H9 (cell line): Measurements from ENCODE around the gene DAD1. TPM values are rescaled to one million over a fixed set of nuclear protein-coding genes. Genes with fewer than 3 reads are reported as not detected.
A peak's percentile ranks its signal among the peaks of the same experiment; 100 is the strongest.

Source experiments
- DNase-seq: peaks from one replicate; pipeline ENCODE4 v3.0.0-alpha.2; 2017
- H2AFZ ChIP-seq: one replicate; pipeline ENCODE4 v1.6.1; 2013; ENCODE audit warnings: mild to moderate bottlenecking, low read length, control low read depth, moderate library complexity
- H2AK5ac ChIP-seq: 2 replicates; pipeline ENCODE4 v1.6.1; 2013; ENCODE audit warnings: low read length, control low read depth, mixed read lengths; ENCODE audit not compliant: insufficient read length
- H2BK120ac ChIP-seq: one replicate; pipeline ENCODE4 v1.6.1; 2013; ENCODE audit warnings: low read depth, mild to moderate bottlenecking, low read length, control low read depth, inconsistent platforms; ENCODE audit not compliant: poor library complexity, severe bottlenecking
- H2BK12ac ChIP-seq: 2 replicates; pipeline ENCODE4 v1.6.1; 2013; ENCODE audit warnings: low read length, control low read depth, mixed read lengths, low read depth; ENCODE audit not compliant: insufficient read length
- H2BK15ac ChIP-seq: 2 replicates; pipeline ENCODE4 v1.6.1; 2013; ENCODE audit warnings: low read depth, low read length, control low read depth
- H2BK20ac ChIP-seq: one replicate; pipeline ENCODE4 v1.6.1; 2013; ENCODE audit warnings: low read depth, mild to moderate bottlenecking, low read length, control low read depth, inconsistent platforms; ENCODE audit not compliant: poor library complexity, severe bottlenecking
- H2BK5ac ChIP-seq: 2 replicates; pipeline ENCODE4 v1.6.1; 2013; ENCODE audit warnings: low read length, control low read depth, mixed read lengths; ENCODE audit not compliant: insufficient read length
- H3K14ac ChIP-seq: 2 replicates; pipeline ENCODE4 v1.6.1; 2013; ENCODE audit warnings: low read length, control low read depth; ENCODE audit not compliant: insufficient read depth
- H3K18ac ChIP-seq: 2 replicates; pipeline ENCODE4 v1.6.1; 2013; ENCODE audit warnings: low read depth, mild to moderate bottlenecking, mixed read lengths, low read length, control low read depth; ENCODE audit not compliant: insufficient read length
- H3K23ac ChIP-seq: 2 replicates; pipeline ENCODE4 v1.6.1; 2013; ENCODE audit warnings: low read length, control low read depth, mixed read lengths, low read depth; ENCODE audit not compliant: insufficient read length
- H3K23me2 ChIP-seq: 2 replicates; pipeline ENCODE4 v1.6.1; 2013; ENCODE audit warnings: low read depth, mild to moderate bottlenecking, mixed read lengths, low read length, control low read depth; ENCODE audit not compliant: insufficient read length, poor library complexity, severe bottlenecking
- H3K27ac ChIP-seq: 2 replicates; pipeline ENCODE4 v1.5.1; 2013; ENCODE audit warnings: low read length, control low read depth, mixed read lengths, low read depth; ENCODE audit not compliant: insufficient read length
- H3K27me3 ChIP-seq: 2 replicates; pipeline ENCODE4 v1.6.1; 2013; ENCODE audit warnings: low read length, control low read depth, inconsistent platforms; ENCODE audit not compliant: insufficient read depth
- H3K4ac ChIP-seq: 2 replicates; pipeline ENCODE4 v1.6.1; 2013; ENCODE audit warnings: low read depth, mild to moderate bottlenecking, control low read depth, inconsistent platforms, low read length, moderate library complexity
- H3K4me1 ChIP-seq: 2 replicates; pipeline ENCODE4 v1.6.1; 2013; ENCODE audit warnings: low read length, control low read depth, inconsistent platforms; ENCODE audit not compliant: insufficient read depth
- H3K4me2 ChIP-seq: 2 replicates; pipeline ENCODE4 v1.6.1; 2013; ENCODE audit warnings: low read length, control low read depth, mixed read lengths; ENCODE audit not compliant: insufficient read length, insufficient read depth
- H3K56ac ChIP-seq: 2 replicates; pipeline ENCODE4 v1.6.1; 2013; ENCODE audit warnings: low read depth, mild to moderate bottlenecking, mixed read lengths, low read length, control low read depth; ENCODE audit not compliant: insufficient read length
- H3K79me1 ChIP-seq: 2 replicates; pipeline ENCODE4 v1.6.1; 2013; ENCODE audit warnings: low read depth, mild to moderate bottlenecking, moderate library complexity, low read length, control low read depth, inconsistent platforms; ENCODE audit not compliant: insufficient read depth, poor library complexity, severe bottlenecking
- H3K79me2 ChIP-seq: 2 replicates; pipeline ENCODE4 v1.6.1; 2013; ENCODE audit warnings: low read length, control low read depth, inconsistent platforms; ENCODE audit not compliant: insufficient read depth
- H3K9ac ChIP-seq: 2 replicates; pipeline ENCODE4 v1.6.1; 2013; ENCODE audit warnings: low read length, control low read depth, mixed read lengths; ENCODE audit not compliant: insufficient read length; ENCODE audit errors: extremely low read depth
- H3K9me3 ChIP-seq: one replicate; pipeline ENCODE4 v1.6.1; 2013; ENCODE audit warnings: low read depth, low read length, inconsistent platforms; ENCODE audit not compliant: control insufficient read depth
- H3T11ph ChIP-seq: one replicate; pipeline ENCODE4 v1.6.1; 2013; ENCODE audit warnings: mild to moderate bottlenecking, low read length, control low read depth, inconsistent platforms
- H4K20me1 ChIP-seq: one replicate; pipeline ENCODE4 v1.6.1; 2013; ENCODE audit not compliant: control insufficient read depth, insufficient read length, insufficient read depth
- H4K5ac ChIP-seq: 2 replicates; pipeline ENCODE4 v1.6.1; 2013; ENCODE audit warnings: low read depth, mild to moderate bottlenecking, mixed read lengths, low read length, control low read depth; ENCODE audit not compliant: insufficient read length
- H4K8ac ChIP-seq: replicated peaks from 2 replicates; pipeline ENCODE4 v1.6.1; 2013; ENCODE audit warnings: low read length, control low read depth, mixed read lengths, low read depth; ENCODE audit not compliant: insufficient read length
- H4K91ac ChIP-seq: 2 replicates; pipeline ENCODE4 v1.6.1; 2013; ENCODE audit warnings: low read depth, mild to moderate bottlenecking, moderate library complexity, mixed read lengths, low read length, control low read depth; ENCODE audit not compliant: insufficient read length
- H3K27ac Mint-ChIP-seq, 3 experiments: 2 replicates in 2 of 3; 3 replicates in 1 of 3; pipeline ENCODE4 v1.8.0; 2020 to 2021; ENCODE audit warnings: mixed read lengths in 3 of 3, mild to moderate bottlenecking in 1 of 3, moderate library complexity in 1 of 3
- H3K27me3 Mint-ChIP-seq: 2 replicates; pipeline ENCODE4 v1.8.0; 2021; ENCODE audit warnings: low read depth, mild to moderate bottlenecking, moderate library complexity, mixed read lengths
- H3K36me3 Mint-ChIP-seq, 3 experiments: 2 replicates in 2 of 3; 3 replicates in 1 of 3; pipeline ENCODE4 v1.8.0; 2020 to 2021; ENCODE audit warnings: low read depth in 3 of 3, mixed read lengths in 3 of 3; ENCODE audit not compliant: insufficient read depth in 1 of 3
- H3K4me1 Mint-ChIP-seq, 2 experiments: 2 replicates each; pipeline ENCODE4 v1.8.0; 2020; ENCODE audit warnings: mixed read lengths in 2 of 2
- H3K4me3 Mint-ChIP-seq, 2 experiments: 2 replicates in 1 of 2; 3 replicates in 1 of 2; pipeline ENCODE4 v1.8.0; 2020 to 2021; ENCODE audit warnings: mild to moderate bottlenecking in 2 of 2, mixed read lengths in 2 of 2, moderate library complexity in 1 of 2
- H3K9me3 Mint-ChIP-seq, 2 experiments: 2 replicates in 1 of 2; 3 replicates in 1 of 2; pipeline ENCODE4 v1.8.0; 2020; ENCODE audit warnings: mild to moderate bottlenecking in 2 of 2, mixed read lengths in 2 of 2, moderate library complexity in 1 of 2
- total RNA-seq: library from RNA; stranded (reverse); gene quantifications from 2 replicates; pipeline ENCODE4 v1.2.1, GENCODE V29; 2021
- TF ChIP-seq, protein P1 (sequence below): fragments of 200-600 bp; sonication (generic); conservative IDR thresholded peaks from 3 replicates; pipeline ENCODE4 v1.8.0; 2021; ENCODE audit warnings: antibody characterized with exemption, mild to moderate bottlenecking

The DAD1 gene
- total RNA-seq, 1 experiment from 2014 or later = 127 TPM

DNA sequence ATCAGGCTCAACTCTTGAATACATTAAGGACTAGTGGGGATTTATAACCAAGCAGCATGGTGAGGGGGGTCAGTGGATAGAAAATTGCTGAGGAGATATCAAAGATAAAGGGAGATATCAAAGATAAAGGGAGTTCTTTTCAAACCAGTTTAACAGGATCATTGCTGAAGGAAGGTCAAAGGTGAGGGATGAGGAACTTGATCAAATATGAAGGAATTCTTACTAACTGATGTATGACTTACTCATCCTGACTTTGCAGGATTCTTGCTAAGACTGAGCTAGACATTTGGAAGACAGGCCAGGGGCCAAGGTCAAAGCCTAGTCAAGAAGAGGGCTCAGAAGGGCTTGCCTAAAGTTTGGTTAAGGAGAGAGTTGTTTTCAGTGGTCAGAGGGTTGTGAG lies 13.8 kb upstream of the DAD1 start:
- Histone ChIP-seq H2BK15ac (no peak overlapping the region), H2BK120ac (no peak overlapping the region), H4K5ac (no peak overlapping the region), H3K4ac (no peak overlapping the region), H3K4me1 (peaks cover 3% of the 10 kb centered on the region; the same call in 1 of the 2 replicates), H4K20me1 (no peaks in the 10 kb centered on the region), H3K27me3 (no peaks in the 10 kb centered on the region), H3K23me2 (peaks cover 6% of the 10 kb centered on the region), H2BK20ac (no peak overlapping the region), H3K4me2 (no peak overlapping the region), H3K14ac (no peak overlapping the region), H2BK5ac (no peak overlapping the region), H3K9me3 (no peaks in the 10 kb centered on the region), H3K27ac (no peak overlapping the region), H2BK12ac (no peak overlapping the region), H3K79me1 (no peaks in the 10 kb centered on the region), H3K79me2 (no peaks in the 10 kb centered on the region), H2AFZ (no peak overlapping the region), H3K56ac (no peak overlapping the region), H3K9ac (no peak overlapping the region), H2AK5ac (no peak overlapping the region), H4K91ac (no peak overlapping the region), H3K18ac (no peak overlapping the region), H3K23ac (no peak overlapping the region), H3T11ph (no peak overlapping the region), H4K8ac (no peak overlapping the region)
- no peaks in the 10 kb centered on the region; a peak in 1 of 5 replicates for H3K9me3 Mint-ChIP-seq
- H3K27me3 Mint-ChIP-seq = no peaks in the 10 kb centered on the region
- peaks cover 27 to 57% (median 56%) of the 10 kb centered on the region in 3 experiments for H3K36me3 Mint-ChIP-seq
- TF ChIP-seq, protein P1, sequence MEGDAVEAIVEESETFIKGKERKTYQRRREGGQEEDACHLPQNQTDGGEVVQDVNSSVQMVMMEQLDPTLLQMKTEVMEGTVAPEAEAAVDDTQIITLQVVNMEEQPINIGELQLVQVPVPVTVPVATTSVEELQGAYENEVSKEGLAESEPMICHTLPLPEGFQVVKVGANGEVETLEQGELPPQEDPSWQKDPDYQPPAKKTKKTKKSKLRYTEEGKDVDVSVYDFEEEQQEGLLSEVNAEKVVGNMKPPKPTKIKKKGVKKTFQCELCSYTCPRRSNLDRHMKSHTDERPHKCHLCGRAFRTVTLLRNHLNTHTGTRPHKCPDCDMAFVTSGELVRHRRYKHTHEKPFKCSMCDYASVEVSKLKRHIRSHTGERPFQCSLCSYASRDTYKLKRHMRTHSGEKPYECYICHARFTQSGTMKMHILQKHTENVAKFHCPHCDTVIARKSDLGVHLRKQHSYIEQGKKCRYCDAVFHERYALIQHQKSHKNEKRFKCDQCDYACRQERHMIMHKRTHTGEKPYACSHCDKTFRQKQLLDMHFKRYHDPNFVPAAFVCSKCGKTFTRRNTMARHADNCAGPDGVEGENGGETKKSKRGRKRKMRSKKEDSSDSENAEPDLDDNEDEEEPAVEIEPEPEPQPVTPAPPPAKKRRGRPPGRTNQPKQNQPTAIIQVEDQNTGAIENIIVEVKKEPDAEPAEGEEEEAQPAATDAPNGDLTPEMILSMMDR = no peak
- 0 out of 7 replicates have a peak overlapping the region, but pooled peaks of 1 of the 3 experiments have one; percentile 47 for H3K27ac Mint-ChIP-seq
- H3K4me1 Mint-ChIP-seq = peaks cover 10 to 11% of the 10 kb centered on the region in 2 experiments
- H3K4me3 Mint-ChIP-seq = no peak overlapping the region; a peak in 1 of 5 replicates
- no peak for DNase-seq
